Measurements from ENCODE around the gene POLE. TPM values are rescaled to one million over a fixed set of nuclear protein-coding genes. Genes with fewer than 3 reads are reported as not detected.

Gene POLE
- polyA plus RNA-seq, 1 of the 3 experiments (the other 2 are of a cell fraction): 20.1 TPM

DNA sequence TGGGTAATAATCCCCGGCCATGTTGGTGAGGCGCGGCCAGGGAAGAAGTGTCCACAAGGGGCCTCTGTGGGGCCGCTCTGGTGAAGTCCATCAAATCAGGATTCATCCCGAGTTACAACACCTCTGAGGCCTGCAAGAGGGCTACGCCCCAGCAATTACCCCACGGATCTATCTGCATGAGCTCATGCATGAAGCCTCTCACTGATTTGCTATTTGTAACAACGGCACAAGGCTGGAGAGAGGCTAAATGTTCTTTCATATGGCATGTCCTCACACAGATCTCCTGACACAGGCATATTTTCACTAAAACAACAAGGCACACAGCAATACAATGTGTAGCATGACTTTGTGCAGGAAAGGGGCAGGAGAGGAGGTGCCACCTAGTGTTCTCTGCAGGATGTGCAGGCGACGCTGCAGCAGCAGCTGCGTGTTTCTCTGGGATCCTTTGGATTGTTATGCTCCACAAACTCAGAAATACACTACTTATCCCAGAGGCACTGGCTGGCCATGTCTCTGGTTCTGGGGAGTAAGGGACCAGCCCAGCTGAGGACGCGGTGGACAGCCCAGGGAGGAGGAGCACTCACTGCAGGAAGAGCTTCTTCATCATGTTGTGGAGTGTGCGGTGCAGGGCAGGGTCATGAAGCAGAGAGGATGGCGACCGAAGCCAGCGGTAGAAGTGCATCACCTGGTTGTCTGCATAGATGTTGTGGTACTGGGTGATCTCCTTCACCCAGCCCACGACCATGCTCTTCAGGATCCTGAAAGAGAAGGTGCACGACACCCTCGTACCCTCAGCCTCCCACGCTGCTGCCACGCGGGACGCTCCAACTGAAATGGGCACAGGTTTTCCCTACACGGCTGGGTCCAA lies 48.4 kb downstream of the POLE start:
- peaks cover 0 to 22% of the 10 kb centered on the region in 2 experiments for H3K36me3 ChIP-seq (replicated peaks in 1 of 2; ENCODE audit: control insufficient read depth in 1 of 2, insufficient read depth in 2 of 2, low read length in 1 of 2)
- H3K4me1 ChIP-seq (ENCODE audit: control insufficient read depth in 1 of 2, insufficient read depth in 2 of 2, low read depth in 1 of 2, low read length in 1 of 2): no peaks in the 10 kb centered on the region
- no peak overlapping the region; a peak in 1 of 4 replicates for H3K4me3 ChIP-seq (ENCODE audit: low read depth in 2 of 2, low read length in 1 of 2)
- no peak overlapping the region for H3K9ac ChIP-seq
- no peaks in the 10 kb centered on the region for H3K9me3 ChIP-seq
- H4K20me1 ChIP-seq (ENCODE audit: insufficient read depth): no peaks in the 10 kb centered on the region
- no peaks in the 10 kb centered on the region for H3K9me2 ChIP-seq
- H3K27ac ChIP-seq (ENCODE audit: low read depth in 2 of 2, low read length in 1 of 2): no peak overlapping the region
- H3K27me3 ChIP-seq (ENCODE audit: insufficient read depth): no peaks in the 10 kb centered on the region
- POLR2A ChIA-PET: no interaction called here
- peak; percentile 69 for DNase-seq
- CTCF ChIA-PET: interaction anchor here (0.6 to 3.2 kb wide), 26 partner anchors 9 to 485 kb away, joined by 3 to 26 read pairs (median 4); partner anchors contain the start of genes LRCOL1 and P2RX2
- no peak overlapping the region for H3K4me2 ChIP-seq
- TF ChIP-seq GATA2 (CRISPR knock-in tag; IDR thresholded peaks at IDR 0.05) (no peak), RAD21 (IDR thresholded peaks at IDR 0.05; ENCODE audit: low read length) (peak; percentile 56), MXI1 (IDR thresholded peaks at IDR 0.05; ENCODE audit: low read depth, low read length) (0 out of 2 replicates have a peak, but pooled peaks have one; percentile 23), ELF1 (IDR thresholded peaks at IDR 0.05) (no peak), RFX5 (IDR thresholded peaks at IDR 0.05; ENCODE audit: low read length) (no peak), SMC3 (IDR thresholded peaks at IDR 0.05; ENCODE audit: low read depth, low read length) (peak; percentile 64)
- TF ChIP-seq, protein P1, sequence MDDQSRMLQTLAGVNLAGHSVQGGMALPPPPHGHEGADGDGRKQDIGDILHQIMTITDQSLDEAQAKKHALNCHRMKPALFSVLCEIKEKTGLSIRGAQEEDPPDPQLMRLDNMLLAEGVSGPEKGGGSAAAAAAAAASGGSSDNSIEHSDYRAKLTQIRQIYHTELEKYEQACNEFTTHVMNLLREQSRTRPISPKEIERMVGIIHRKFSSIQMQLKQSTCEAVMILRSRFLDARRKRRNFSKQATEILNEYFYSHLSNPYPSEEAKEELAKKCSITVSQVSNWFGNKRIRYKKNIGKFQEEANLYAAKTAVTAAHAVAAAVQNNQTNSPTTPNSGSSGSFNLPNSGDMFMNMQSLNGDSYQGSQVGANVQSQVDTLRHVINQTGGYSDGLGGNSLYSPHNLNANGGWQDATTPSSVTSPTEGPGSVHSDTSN (IDR thresholded peaks at IDR 0.05): no peak
- TF ChIP-seq, protein P2, sequence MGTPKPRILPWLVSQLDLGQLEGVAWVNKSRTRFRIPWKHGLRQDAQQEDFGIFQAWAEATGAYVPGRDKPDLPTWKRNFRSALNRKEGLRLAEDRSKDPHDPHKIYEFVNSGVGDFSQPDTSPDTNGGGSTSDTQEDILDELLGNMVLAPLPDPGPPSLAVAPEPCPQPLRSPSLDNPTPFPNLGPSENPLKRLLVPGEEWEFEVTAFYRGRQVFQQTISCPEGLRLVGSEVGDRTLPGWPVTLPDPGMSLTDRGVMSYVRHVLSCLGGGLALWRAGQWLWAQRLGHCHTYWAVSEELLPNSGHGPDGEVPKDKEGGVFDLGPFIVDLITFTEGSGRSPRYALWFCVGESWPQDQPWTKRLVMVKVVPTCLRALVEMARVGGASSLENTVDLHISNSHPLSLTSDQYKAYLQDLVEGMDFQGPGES (IDR thresholded peaks at IDR 0.05; ENCODE audit: low read depth, low read length): no peak
- TF ChIP-seq, protein P3, sequence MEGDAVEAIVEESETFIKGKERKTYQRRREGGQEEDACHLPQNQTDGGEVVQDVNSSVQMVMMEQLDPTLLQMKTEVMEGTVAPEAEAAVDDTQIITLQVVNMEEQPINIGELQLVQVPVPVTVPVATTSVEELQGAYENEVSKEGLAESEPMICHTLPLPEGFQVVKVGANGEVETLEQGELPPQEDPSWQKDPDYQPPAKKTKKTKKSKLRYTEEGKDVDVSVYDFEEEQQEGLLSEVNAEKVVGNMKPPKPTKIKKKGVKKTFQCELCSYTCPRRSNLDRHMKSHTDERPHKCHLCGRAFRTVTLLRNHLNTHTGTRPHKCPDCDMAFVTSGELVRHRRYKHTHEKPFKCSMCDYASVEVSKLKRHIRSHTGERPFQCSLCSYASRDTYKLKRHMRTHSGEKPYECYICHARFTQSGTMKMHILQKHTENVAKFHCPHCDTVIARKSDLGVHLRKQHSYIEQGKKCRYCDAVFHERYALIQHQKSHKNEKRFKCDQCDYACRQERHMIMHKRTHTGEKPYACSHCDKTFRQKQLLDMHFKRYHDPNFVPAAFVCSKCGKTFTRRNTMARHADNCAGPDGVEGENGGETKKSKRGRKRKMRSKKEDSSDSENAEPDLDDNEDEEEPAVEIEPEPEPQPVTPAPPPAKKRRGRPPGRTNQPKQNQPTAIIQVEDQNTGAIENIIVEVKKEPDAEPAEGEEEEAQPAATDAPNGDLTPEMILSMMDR (IDR thresholded peaks at IDR 0.05): peak; percentile 80
- whole genome bisulfite sequencing (ENCODE audit: low lambda C conversion rate): 85% methylated on average over 24 of the region's 25 CpGs
- no peaks in the 10 kb centered on the region for H3K79me2 ChIP-seq (ENCODE audit: insufficient read depth)
- no peaks in the 10 kb centered on the region for H3F3A ChIP-seq (replicated peaks; ENCODE audit: insufficient read depth)
- no peak overlapping the region for H2AFZ ChIP-seq (ENCODE audit: low read depth)

DNA sequence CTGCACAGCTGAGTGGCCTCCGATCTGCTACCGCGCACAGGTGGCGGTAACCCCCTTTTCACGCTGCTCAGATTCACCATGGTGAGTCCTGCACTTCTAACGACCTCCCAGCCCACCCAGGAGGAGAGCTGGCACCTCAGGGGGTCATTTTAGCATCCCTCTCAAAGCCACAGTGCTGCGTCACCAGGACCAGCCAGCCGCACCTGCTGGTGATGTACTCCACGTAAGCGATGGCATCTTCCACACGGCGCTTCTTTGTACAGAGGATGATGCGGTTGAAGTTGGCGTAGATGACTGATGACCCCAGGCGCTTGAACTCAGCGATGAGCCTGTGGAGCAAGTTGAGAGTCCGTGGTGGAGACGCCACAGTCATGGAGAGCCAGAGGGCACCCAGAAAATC lies 49.3 kb downstream of the POLE start:
- POLR2A ChIA-PET: no interaction called here
- Histone ChIP-seq H3K79me2 (ENCODE audit: insufficient read depth) (no peaks in the 10 kb centered on the region), H3K4me2 (no peak overlapping the region), H2AFZ (ENCODE audit: low read depth) (no peak overlapping the region), H3K27me3 (ENCODE audit: insufficient read depth) (no peaks in the 10 kb centered on the region), H3K27ac (ENCODE audit: low read depth in 2 of 2, low read length in 1 of 2) (no peak overlapping the region), H3K9ac (no peak overlapping the region), H4K20me1 (ENCODE audit: insufficient read depth) (no peaks in the 10 kb centered on the region), H3K4me1 (ENCODE audit: control insufficient read depth in 1 of 2, insufficient read depth in 2 of 2, low read depth in 1 of 2, low read length in 1 of 2) (no peaks in the 10 kb centered on the region), H3F3A (replicated peaks; ENCODE audit: insufficient read depth) (no peaks in the 10 kb centered on the region), H3K9me2 (no peaks in the 10 kb centered on the region), H3K36me3 (replicated peaks in 1 of 2; ENCODE audit: control insufficient read depth in 1 of 2, insufficient read depth in 2 of 2, low read length in 1 of 2) (peaks cover 0 to 21% of the 10 kb centered on the region in 2 experiments), H3K9me3 (no peaks in the 10 kb centered on the region), H3K4me3 (ENCODE audit: low read depth in 2 of 2, low read length in 1 of 2) (no peak overlapping the region)
- DNase-seq: no peak
- 91% methylated on average over 18 of the region's 18 CpGs for WGBS (ENCODE audit: low lambda C conversion rate)
- CTCF ChIA-PET: interaction anchor here (0.5 to 3.2 kb wide), 15 partner anchors 7 to 223 kb away, joined by 3 to 26 read pairs (median 9); partner anchors contain the start of genes LRCOL1 and P2RX2
- TF ChIP-seq TEAD4 (IDR thresholded peaks at IDR 0.05; ENCODE audit: borderline replicate concordance, insufficient read depth): no peak
- TF ChIP-seq RCOR1 (IDR thresholded peaks at IDR 0.05; ENCODE audit: low read length): no peak
- no peak for TF ChIP-seq MEF2A (IDR thresholded peaks at IDR 0.05; ENCODE audit: borderline replicate concordance, low read depth)
- TF ChIP-seq POLR2AphosphoS5 (IDR thresholded peaks at IDR 0.05; ENCODE audit: low read depth, low read length): no peak
- TF ChIP-seq RFX5 (IDR thresholded peaks at IDR 0.05; ENCODE audit: low read length): no peak
- TF ChIP-seq, protein P4, sequence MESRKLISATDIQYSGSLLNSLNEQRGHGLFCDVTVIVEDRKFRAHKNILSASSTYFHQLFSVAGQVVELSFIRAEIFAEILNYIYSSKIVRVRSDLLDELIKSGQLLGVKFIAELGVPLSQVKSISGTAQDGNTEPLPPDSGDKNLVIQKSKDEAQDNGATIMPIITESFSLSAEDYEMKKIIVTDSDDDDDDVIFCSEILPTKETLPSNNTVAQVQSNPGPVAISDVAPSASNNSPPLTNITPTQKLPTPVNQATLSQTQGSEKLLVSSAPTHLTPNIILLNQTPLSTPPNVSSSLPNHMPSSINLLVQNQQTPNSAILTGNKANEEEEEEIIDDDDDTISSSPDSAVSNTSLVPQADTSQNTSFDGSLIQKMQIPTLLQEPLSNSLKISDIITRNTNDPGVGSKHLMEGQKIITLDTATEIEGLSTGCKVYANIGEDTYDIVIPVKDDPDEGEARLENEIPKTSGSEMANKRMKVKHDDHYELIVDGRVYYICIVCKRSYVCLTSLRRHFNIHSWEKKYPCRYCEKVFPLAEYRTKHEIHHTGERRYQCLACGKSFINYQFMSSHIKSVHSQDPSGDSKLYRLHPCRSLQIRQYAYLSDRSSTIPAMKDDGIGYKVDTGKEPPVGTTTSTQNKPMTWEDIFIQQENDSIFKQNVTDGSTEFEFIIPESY (IDR thresholded peaks at IDR 0.05; ENCODE audit: borderline replicate concordance, low read depth): no peak
- TF ChIP-seq YY1 (IDR thresholded peaks at IDR 0.05; ENCODE audit: low read depth): no peak
- TF ChIP-seq TAF1 (IDR thresholded peaks at IDR 0.05; ENCODE audit: borderline replicate concordance, low read depth, low read length): no peak
- TF ChIP-seq EP300 (IDR thresholded peaks at IDR 0.05; ENCODE audit: borderline replicate concordance in 1 of 2, low read depth in 1 of 2, low read length in 1 of 2): no peak
- no peak for TF ChIP-seq GABPA (IDR thresholded peaks at IDR 0.05; ENCODE audit: low read depth)
- TF ChIP-seq, protein P5, sequence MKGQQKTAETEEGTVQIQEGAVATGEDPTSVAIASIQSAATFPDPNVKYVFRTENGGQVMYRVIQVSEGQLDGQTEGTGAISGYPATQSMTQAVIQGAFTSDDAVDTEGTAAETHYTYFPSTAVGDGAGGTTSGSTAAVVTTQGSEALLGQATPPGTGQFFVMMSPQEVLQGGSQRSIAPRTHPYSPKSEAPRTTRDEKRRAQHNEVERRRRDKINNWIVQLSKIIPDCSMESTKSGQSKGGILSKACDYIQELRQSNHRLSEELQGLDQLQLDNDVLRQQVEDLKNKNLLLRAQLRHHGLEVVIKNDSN (IDR thresholded peaks at IDR 0.05; ENCODE audit: borderline replicate concordance, low read depth): no peak
- TF ChIP-seq RXRA (IDR thresholded peaks at IDR 0.05; ENCODE audit: borderline replicate concordance, low read depth): no peak
- TF ChIP-seq FOXJ3 (CRISPR knock-in tag; IDR thresholded peaks at IDR 0.05): no peak

Data from SK-N-SH (cell line).